ENCODE data around the gene ZNFX1.

Gene ZNFX1

GRCh38 chr20:49259284-49259683 lies 18.6 kb downstream of the ZNFX1 start:
- no peaks in the 10 kb centered on the region for H3K27me3 ChIP-seq (ENCODE audit: insufficient read depth, low read depth)
- H3K4me3 ChIP-seq (IDR thresholded peaks at IDR 0.05; ENCODE audit: insufficient read depth, low read depth, low read length), result no peak overlapping the region
- H3K9ac ChIP-seq, result no peak overlapping the region
- H2AFZ ChIP-seq (ENCODE audit: low read depth), result no peak overlapping the region
- no peaks in the 10 kb centered on the region; the same call in 1 of the 2 replicates for H3K36me3 ChIP-seq (ENCODE audit: insufficient read depth)
- H4K20me1 ChIP-seq (ENCODE audit: insufficient read depth), result no peaks in the 10 kb centered on the region
- H3K27ac ChIP-seq, result no peak overlapping the region
- H3K4me1 ChIP-seq (ENCODE audit: low read depth, poor library complexity, severe bottlenecking), result no peaks in the 10 kb centered on the region
- TF ChIP-seq, protein P1, sequence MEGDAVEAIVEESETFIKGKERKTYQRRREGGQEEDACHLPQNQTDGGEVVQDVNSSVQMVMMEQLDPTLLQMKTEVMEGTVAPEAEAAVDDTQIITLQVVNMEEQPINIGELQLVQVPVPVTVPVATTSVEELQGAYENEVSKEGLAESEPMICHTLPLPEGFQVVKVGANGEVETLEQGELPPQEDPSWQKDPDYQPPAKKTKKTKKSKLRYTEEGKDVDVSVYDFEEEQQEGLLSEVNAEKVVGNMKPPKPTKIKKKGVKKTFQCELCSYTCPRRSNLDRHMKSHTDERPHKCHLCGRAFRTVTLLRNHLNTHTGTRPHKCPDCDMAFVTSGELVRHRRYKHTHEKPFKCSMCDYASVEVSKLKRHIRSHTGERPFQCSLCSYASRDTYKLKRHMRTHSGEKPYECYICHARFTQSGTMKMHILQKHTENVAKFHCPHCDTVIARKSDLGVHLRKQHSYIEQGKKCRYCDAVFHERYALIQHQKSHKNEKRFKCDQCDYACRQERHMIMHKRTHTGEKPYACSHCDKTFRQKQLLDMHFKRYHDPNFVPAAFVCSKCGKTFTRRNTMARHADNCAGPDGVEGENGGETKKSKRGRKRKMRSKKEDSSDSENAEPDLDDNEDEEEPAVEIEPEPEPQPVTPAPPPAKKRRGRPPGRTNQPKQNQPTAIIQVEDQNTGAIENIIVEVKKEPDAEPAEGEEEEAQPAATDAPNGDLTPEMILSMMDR (conservative IDR thresholded peaks at IDR 0.05; ENCODE audit: low read depth, low read length), result no peak
- no peaks in the 10 kb centered on the region for H3K79me2 ChIP-seq (ENCODE audit: insufficient read depth, low read depth)
- no peak overlapping the region for H3K4me2 ChIP-seq

- no peak overlapping the region for H2AFZ ChIP-seq (ENCODE audit: low read depth)
- H3K4me1 ChIP-seq (ENCODE audit: low read depth, poor library complexity, severe bottlenecking), result no peaks in the 10 kb centered on the region
- no peak overlapping the region for H3K9ac ChIP-seq
- TF ChIP-seq, protein P1 (conservative IDR thresholded peaks at IDR 0.05; ENCODE audit: low read depth, low read length), result no peak
- no peak overlapping the region for H3K4me2 ChIP-seq
- no peaks in the 10 kb centered on the region for H3K27me3 ChIP-seq (ENCODE audit: insufficient read depth, low read depth)
- no peak overlapping the region for H3K27ac ChIP-seq
- H3K79me2 ChIP-seq (ENCODE audit: insufficient read depth, low read depth), result no peaks in the 10 kb centered on the region
- peaks cover 3% of the 10 kb centered on the region; the same call in 1 of the 2 replicates for H3K36me3 ChIP-seq (ENCODE audit: insufficient read depth)
- H3K4me3 ChIP-seq (IDR thresholded peaks at IDR 0.05; ENCODE audit: insufficient read depth, low read depth, low read length), result no peak overlapping the region
- no peaks in the 10 kb centered on the region for H4K20me1 ChIP-seq (ENCODE audit: insufficient read depth)
These were observed 21.6 kb downstream of the ZNFX1 start for GRCh38 chr20:49256261-49256660.

DNA sequence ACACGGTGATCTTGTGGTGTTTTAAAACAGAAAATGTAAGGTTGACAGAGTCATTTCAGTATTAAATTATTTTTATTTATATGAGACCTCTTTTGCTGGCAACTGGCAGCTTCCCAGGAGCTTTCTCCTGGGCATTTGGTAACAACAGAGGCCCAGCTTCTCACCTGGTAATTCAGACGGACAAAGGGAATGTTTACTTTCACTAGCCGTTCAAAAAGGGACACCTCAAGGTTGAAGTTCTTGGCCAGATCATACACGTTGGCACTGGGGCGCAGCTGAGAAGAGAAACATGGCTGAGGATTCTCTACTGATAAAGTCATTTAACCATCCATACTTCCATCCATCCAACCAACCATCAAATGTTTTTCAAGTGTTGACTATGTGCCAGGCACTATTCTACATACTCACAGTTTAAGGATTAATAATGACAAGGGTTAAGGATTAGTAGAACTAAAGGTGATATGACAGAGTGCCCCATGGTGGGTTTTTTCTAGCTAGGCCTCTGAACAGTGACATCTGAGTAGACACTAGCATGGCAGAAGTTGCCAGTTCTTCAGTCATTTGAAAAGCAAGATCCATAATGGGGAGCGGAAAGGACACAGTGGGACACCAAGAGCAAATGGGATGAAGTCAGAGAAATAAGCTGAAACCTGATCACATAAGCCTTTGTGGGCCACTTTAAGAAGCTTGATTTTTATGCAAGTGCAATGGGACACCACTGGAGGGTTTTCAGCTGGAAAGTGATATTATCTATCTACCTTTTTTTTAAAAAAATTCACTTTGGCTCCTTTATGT lies 25.1 kb downstream of the ZNFX1 start:
- H4K20me1 ChIP-seq (ENCODE audit: insufficient read depth), result no peaks in the 10 kb centered on the region
- no peaks in the 10 kb centered on the region for H3K79me2 ChIP-seq (ENCODE audit: insufficient read depth, low read depth)
- H3K36me3 ChIP-seq (ENCODE audit: insufficient read depth), result peaks cover 8% of the 10 kb centered on the region; the same call in 1 of the 2 replicates
- H3K27me3 ChIP-seq (ENCODE audit: insufficient read depth, low read depth), result no peaks in the 10 kb centered on the region
- H2AFZ ChIP-seq (ENCODE audit: low read depth), result no peak overlapping the region
- H3K4me3 ChIP-seq (IDR thresholded peaks at IDR 0.05; ENCODE audit: insufficient read depth, low read depth, low read length), result no peak overlapping the region
- H3K9ac ChIP-seq, result no peak overlapping the region
- H3K4me1 ChIP-seq (ENCODE audit: low read depth, poor library complexity, severe bottlenecking), result no peaks in the 10 kb centered on the region
- no peak overlapping the region for H3K4me2 ChIP-seq
- H3K27ac ChIP-seq, result no peak overlapping the region
- TF ChIP-seq, protein P1 (conservative IDR thresholded peaks at IDR 0.05; ENCODE audit: low read depth, low read length), result no peak

GRCh38 chr20:49248879-49249665 lies 28.8 kb downstream of the ZNFX1 start:
- H3K9ac ChIP-seq, result no peak overlapping the region
- no peaks in the 10 kb centered on the region for H3K79me2 ChIP-seq (ENCODE audit: insufficient read depth, low read depth)
- H2AFZ ChIP-seq (ENCODE audit: low read depth), result no peak overlapping the region
- H3K4me2 ChIP-seq, result no peak overlapping the region
- H3K27ac ChIP-seq, result no peak overlapping the region
- TF ChIP-seq, protein P1 (conservative IDR thresholded peaks at IDR 0.05; ENCODE audit: low read depth, low read length), result no peak
- peaks cover 8% of the 10 kb centered on the region; the same call in 1 of the 2 replicates for H3K36me3 ChIP-seq (ENCODE audit: insufficient read depth)
- H3K27me3 ChIP-seq (ENCODE audit: insufficient read depth, low read depth), result no peaks in the 10 kb centered on the region
- no peak overlapping the region for H3K4me3 ChIP-seq (IDR thresholded peaks at IDR 0.05; ENCODE audit: insufficient read depth, low read depth, low read length)
- no peaks in the 10 kb centered on the region for H3K4me1 ChIP-seq (ENCODE audit: low read depth, poor library complexity, severe bottlenecking)
- no peaks in the 10 kb centered on the region for H4K20me1 ChIP-seq (ENCODE audit: insufficient read depth)

Data from KMS-11 (cell line).